LNCaP clone FGC (cell line): ENCODE measurements around the gene MRO.

Experiments used
- DNase-seq: peaks from one replicate; pipeline ENCODE4 v3.0.0-alpha.2; 2011; ENCODE audit warnings: low read depth
- H3K4me3 ChIP-seq: 2 replicates; pipeline ENCODE4 v1.5.1; 2011; ENCODE audit warnings: mild to moderate bottlenecking, low read depth, low read length, control low read depth
- TF ChIP-seq, protein P1 (sequence below): IDR thresholded peaks from 2 replicates; pipeline ENCODE4 v1.5.1; 2012; ENCODE audit warnings: mild to moderate bottlenecking; ENCODE audit not compliant: control insufficient read depth, insufficient read depth; ENCODE audit errors: extremely low read depth

The MRO gene

DNA sequence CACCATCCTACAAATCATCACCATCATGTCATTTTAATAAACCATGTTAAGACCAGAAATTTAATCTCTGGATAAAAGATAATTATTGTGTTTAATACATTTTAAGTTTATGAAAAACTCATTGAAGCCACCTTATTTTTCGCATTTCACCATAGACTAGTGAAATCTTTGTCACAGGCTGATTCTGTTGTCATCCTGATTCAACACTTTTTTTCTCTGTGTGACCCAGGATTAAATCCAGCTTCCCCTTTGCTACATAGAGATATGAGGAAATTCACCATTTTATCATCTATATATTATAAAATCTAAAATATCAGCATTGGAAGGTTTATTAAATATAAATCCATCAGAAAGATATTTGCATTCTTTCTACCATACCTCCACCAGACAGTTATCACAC lies 29.2 kb upstream of the MRO start:
- TF ChIP-seq, protein P1, sequence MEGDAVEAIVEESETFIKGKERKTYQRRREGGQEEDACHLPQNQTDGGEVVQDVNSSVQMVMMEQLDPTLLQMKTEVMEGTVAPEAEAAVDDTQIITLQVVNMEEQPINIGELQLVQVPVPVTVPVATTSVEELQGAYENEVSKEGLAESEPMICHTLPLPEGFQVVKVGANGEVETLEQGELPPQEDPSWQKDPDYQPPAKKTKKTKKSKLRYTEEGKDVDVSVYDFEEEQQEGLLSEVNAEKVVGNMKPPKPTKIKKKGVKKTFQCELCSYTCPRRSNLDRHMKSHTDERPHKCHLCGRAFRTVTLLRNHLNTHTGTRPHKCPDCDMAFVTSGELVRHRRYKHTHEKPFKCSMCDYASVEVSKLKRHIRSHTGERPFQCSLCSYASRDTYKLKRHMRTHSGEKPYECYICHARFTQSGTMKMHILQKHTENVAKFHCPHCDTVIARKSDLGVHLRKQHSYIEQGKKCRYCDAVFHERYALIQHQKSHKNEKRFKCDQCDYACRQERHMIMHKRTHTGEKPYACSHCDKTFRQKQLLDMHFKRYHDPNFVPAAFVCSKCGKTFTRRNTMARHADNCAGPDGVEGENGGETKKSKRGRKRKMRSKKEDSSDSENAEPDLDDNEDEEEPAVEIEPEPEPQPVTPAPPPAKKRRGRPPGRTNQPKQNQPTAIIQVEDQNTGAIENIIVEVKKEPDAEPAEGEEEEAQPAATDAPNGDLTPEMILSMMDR: no peak
- DNase-seq: no peak
- H3K4me3 ChIP-seq: no peak overlapping the region

DNA sequence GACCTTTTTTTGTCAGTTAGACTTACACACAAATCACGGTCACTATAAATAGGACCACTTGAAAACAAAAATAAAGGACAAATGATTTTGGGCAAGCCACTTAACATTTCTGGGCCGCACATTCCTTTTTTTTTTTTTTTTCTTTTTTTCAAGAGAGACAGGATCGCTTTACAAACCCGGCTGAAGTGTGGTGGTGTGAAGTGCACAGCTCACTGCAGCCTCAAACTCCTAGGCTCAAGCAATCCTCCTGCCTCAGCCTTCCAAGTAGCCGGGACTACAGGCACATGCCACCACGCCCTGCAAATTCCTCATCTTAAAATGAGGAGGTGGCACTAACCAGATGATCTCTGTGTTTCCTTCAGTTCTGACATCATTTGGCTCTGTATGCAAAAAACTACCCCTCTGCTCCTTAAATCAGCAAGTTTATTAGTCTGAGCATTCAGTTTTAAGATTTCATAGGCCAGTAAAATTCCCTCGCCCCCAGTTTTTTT lies 28.3 kb upstream of the MRO start:
- H3K4me3 ChIP-seq: no peak overlapping the region
- TF ChIP-seq, protein P1: no peak
- DNase-seq: no peak

DNA sequence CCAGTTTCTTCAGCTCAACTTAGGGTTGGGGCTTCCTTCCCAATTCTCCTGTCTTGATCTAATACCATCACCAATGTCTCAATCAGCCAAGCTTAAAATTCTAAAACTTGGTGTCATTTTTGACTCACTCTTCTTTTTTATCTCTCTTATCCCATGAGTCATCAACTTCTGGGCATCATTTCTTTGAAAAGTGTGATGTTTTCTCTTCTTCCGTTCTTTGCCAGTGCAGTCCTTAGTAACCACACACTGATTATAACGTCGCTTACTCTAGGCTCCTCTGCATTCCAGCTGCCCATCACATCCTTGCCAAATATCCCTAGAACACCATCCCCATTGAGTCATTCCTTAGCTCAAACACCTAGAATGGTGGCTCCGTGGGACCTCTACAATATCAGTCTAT lies 27.4 kb upstream of the MRO start:
- TF ChIP-seq, protein P1: no peak
- H3K4me3 ChIP-seq: no peak overlapping the region
- DNase-seq: no peak

DNA sequence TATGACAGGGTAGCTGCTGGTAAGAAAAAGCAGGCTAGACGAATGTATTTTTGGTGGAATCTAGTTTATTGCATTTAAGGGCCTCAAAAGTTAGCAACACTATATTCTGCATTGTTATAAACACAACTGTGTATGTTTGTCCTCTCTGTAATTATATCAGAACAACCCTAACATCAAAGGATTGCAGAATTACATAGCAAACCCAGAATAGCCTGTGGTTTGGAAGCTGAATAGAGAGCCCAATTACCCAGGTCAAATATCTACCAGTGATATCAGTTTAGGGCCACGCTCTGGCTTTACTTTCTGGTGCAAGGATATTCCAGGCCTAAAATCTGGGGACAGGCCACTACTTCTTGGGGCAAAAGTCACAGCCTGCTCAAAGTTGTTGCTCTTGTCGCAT lies 25.1 kb upstream of the MRO start:
- H3K4me3 ChIP-seq: no peak overlapping the region
- TF ChIP-seq, protein P1: no peak
- DNase-seq: no peak

DNA sequence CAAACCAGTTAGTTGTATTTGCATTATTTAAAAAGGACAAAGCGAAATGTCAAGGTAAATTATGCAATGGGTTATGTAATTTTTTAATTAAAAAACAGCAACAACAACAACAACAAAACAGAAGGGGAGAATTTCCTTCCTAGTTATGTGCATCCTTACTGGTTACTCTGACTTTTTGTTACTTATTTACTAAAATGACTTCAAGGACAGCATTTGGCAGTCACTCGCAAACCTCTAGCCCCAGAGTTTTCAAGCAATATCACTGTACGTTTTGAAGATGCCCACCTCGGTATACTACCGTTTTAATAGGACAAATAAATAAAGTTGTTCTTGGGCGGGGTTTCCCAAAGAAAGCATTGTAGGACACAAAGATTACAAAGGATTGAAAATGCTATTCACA lies 24.7 kb upstream of the MRO start:
- TF ChIP-seq, protein P1: no peak
- no peak for DNase-seq
- no peak overlapping the region for H3K4me3 ChIP-seq

DNA sequence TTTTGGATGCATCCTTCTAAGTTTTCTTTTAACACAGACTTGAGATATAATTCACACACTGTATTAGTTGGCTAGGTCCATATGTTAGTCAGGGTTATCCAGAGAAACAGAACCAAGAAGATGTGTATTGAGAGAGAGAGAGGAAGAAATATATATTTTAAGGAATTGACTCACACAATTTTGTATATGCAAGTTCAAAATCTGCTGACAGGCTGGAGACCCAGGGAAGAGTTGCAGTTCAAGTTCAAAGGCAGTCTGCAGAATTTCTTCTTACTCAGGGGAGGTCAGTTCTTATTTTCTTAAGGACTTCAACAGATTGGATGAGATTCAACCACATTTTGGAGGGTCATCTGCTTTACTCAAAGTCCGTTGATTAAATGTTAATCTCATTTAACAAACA lies 23.0 kb upstream of the MRO start:
- H3K4me3 ChIP-seq: no peak overlapping the region
- TF ChIP-seq, protein P1: no peak
- no peak for DNase-seq

DNA sequence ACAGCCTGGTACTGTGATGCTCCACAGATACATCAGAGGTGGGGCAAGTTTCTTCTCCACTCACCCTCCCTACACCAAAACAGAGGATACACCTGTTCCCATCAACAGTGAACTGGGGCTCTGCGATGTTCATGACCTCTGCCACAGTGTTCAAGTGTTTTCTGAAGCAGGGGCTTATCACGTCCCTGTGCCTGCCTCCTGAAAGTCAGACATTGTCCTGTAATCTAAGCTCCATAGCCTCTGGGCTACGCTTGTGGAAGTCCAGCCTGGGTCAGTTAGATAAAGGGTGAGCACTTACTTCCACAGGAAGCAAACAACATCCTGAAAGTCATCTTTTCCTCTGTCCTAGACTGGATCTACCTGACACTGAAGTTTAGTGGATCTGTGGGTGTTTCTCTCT lies 20.2 kb upstream of the MRO start:
- no peak for DNase-seq
- H3K4me3 ChIP-seq: no peak overlapping the region
- TF ChIP-seq, protein P1: no peak
